Body of pancreas (tissue), 4 donors: ENCODE results near the gene MPZL1.

ENCODE experiments used
- CTCF ChIP-seq, 7 experiments: fragments of 450-650 bp in 4 of 7; fragments of 200-600 bp in 3 of 7; sonication (generic) in 3 of 7; IDR thresholded peaks; one replicate each; pipeline ENCODE4 v1.5.1; 2016 to 2019; ENCODE audit warnings: antibody characterized with exemption in 7 of 7
- POLR2A ChIP-seq, 3 donors: fragments of 450-650 bp; IDR thresholded peaks; one replicate each; pipeline ENCODE4 v1.6.1; 2016; ENCODE audit warnings: antibody characterized with exemption in 3 of 3, mild to moderate bottlenecking in 2 of 3

- TF ChIP-seq CTCF (IDR thresholded peaks at IDR 0.05) (no peak), POLR2A (IDR thresholded peaks at IDR 0.05) (no peak)
These were observed 39.6 kb downstream of the MPZL1 start for GRCh38 chr1:167761400-167761799.
